WTC11 (cell line): Measurements from ENCODE around the gene PIK3R1.

Experiments used
- JUN ChIP-seq: sonication (generic); formaldehyde crosslinking; IDR thresholded peaks from 2 replicates; pipeline ENCODE4 v1.8.0; 2023; ENCODE audit warnings: mild to moderate bottlenecking, missing genetic modification reagents
- NR2C2 ChIP-seq: sonication (generic); formaldehyde crosslinking; IDR thresholded peaks from 2 replicates; pipeline ENCODE4 v1.8.0; 2022; ENCODE audit warnings: mild to moderate bottlenecking, missing genetic modification reagents
- TP53 ChIP-seq: sonication (generic); formaldehyde crosslinking; IDR thresholded peaks from 2 replicates; pipeline ENCODE4 v1.8.1; 2023; ENCODE audit warnings: mild to moderate bottlenecking, missing genetic modification reagents
- ZNF121 ChIP-seq: sonication (generic); formaldehyde crosslinking; IDR thresholded peaks from 2 replicates; pipeline ENCODE4 v1.8.0; 2023; ENCODE audit warnings: missing genetic modification reagents
- TF ChIP-seq, protein P1 (sequence below): fragments of 200-600 bp; IDR thresholded peaks from 2 replicates; pipeline ENCODE4 v1.8.0; 2022; ENCODE audit warnings: antibody characterized with exemption
- TF ChIP-seq, protein P2 (sequence below): sonication (generic); formaldehyde crosslinking; conservative IDR thresholded peaks from 2 replicates; pipeline ENCODE4 v1.8.1; 2022; ENCODE audit warnings: mild to moderate bottlenecking, missing genetic modification reagents
- TF ChIP-seq, protein P3 (sequence below): sonication (generic); formaldehyde crosslinking; IDR thresholded peaks from 2 replicates; pipeline ENCODE4 v1.8.1; 2022; ENCODE audit warnings: missing genetic modification reagents, borderline replicate concordance
- TF ChIP-seq, protein P4 (sequence below): sonication (generic); formaldehyde crosslinking; IDR thresholded peaks from 2 replicates; pipeline ENCODE4 v1.8.0; 2022; ENCODE audit warnings: mild to moderate bottlenecking, missing genetic modification reagents
- TF ChIP-seq, protein P5 (sequence below): sonication (generic); formaldehyde crosslinking; IDR thresholded peaks from 2 replicates; pipeline ENCODE4 v1.8.1; 2022; ENCODE audit warnings: mild to moderate bottlenecking, missing genetic modification reagents, moderate library complexity, borderline replicate concordance
- TF ChIP-seq, protein P6 (sequence below): sonication (generic); formaldehyde crosslinking; IDR thresholded peaks from 2 replicates; pipeline ENCODE4 v1.8.0; 2023; ENCODE audit warnings: missing genetic modification reagents, mild to moderate bottlenecking, borderline replicate concordance
- TF ChIP-seq, protein P7 (sequence below): fragments of 250-450 bp; sonication (Bioruptor Pico); IDR thresholded peaks from 2 replicates; pipeline ENCODE4 v2.1.2; 2022; ENCODE audit warnings: mild to moderate bottlenecking, moderate library complexity

DNA sequence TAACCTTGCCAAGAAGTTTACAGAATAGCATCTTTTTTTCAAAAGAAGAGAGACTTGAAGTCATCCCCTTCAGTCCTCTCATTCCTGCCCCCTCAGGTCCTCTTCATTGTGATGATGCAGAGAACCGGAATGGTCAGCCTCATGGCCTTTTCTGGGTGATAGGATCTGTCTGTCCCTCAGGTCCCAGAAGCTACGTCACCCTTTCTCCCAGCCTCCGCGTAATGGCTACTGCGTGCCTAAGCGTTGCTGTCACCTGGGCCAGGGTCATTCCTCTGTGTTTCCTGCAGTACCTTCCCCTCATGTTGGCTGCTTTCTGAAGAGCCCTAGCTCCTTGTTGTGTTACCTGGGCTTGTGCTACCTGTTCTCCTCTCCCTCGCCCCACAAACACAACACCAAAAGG, 4.7 kb downstream of the PIK3R1 start:
- no peak for TF ChIP-seq TP53
- no peak for TF ChIP-seq ZNF121
- TF ChIP-seq, protein P1, sequence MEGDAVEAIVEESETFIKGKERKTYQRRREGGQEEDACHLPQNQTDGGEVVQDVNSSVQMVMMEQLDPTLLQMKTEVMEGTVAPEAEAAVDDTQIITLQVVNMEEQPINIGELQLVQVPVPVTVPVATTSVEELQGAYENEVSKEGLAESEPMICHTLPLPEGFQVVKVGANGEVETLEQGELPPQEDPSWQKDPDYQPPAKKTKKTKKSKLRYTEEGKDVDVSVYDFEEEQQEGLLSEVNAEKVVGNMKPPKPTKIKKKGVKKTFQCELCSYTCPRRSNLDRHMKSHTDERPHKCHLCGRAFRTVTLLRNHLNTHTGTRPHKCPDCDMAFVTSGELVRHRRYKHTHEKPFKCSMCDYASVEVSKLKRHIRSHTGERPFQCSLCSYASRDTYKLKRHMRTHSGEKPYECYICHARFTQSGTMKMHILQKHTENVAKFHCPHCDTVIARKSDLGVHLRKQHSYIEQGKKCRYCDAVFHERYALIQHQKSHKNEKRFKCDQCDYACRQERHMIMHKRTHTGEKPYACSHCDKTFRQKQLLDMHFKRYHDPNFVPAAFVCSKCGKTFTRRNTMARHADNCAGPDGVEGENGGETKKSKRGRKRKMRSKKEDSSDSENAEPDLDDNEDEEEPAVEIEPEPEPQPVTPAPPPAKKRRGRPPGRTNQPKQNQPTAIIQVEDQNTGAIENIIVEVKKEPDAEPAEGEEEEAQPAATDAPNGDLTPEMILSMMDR, result no peak
- TF ChIP-seq, protein P2, sequence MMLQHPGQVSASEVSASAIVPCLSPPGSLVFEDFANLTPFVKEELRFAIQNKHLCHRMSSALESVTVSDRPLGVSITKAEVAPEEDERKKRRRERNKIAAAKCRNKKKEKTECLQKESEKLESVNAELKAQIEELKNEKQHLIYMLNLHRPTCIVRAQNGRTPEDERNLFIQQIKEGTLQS (CRISPR knock-in tag), result no peak
- TF ChIP-seq, protein P3, sequence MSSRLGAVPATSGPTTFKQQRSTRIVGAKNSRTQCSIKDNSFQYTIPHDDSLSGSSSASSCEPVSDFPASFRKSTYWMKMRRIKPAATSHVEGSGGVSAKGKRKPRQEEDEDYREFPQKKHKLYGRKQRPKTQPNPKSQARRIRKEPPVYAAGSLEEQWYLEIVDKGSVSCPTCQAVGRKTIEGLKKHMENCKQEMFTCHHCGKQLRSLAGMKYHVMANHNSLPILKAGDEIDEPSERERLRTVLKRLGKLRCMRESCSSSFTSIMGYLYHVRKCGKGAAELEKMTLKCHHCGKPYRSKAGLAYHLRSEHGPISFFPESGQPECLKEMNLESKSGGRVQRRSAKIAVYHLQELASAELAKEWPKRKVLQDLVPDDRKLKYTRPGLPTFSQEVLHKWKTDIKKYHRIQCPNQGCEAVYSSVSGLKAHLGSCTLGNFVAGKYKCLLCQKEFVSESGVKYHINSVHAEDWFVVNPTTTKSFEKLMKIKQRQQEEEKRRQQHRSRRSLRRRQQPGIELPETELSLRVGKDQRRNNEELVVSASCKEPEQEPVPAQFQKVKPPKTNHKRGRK (CRISPR knock-in tag), result no peak
- no peak for TF ChIP-seq JUN
- TF ChIP-seq NR2C2 (CRISPR knock-in tag), result no peak
- TF ChIP-seq, protein P4, sequence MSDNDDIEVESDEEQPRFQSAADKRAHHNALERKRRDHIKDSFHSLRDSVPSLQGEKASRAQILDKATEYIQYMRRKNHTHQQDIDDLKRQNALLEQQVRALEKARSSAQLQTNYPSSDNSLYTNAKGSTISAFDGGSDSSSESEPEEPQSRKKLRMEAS (CRISPR knock-in tag), result no peak
- TF ChIP-seq, protein P5, sequence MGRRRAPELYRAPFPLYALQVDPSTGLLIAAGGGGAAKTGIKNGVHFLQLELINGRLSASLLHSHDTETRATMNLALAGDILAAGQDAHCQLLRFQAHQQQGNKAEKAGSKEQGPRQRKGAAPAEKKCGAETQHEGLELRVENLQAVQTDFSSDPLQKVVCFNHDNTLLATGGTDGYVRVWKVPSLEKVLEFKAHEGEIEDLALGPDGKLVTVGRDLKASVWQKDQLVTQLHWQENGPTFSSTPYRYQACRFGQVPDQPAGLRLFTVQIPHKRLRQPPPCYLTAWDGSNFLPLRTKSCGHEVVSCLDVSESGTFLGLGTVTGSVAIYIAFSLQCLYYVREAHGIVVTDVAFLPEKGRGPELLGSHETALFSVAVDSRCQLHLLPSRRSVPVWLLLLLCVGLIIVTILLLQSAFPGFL (CRISPR knock-in tag), result no peak
- TF ChIP-seq, protein P6, sequence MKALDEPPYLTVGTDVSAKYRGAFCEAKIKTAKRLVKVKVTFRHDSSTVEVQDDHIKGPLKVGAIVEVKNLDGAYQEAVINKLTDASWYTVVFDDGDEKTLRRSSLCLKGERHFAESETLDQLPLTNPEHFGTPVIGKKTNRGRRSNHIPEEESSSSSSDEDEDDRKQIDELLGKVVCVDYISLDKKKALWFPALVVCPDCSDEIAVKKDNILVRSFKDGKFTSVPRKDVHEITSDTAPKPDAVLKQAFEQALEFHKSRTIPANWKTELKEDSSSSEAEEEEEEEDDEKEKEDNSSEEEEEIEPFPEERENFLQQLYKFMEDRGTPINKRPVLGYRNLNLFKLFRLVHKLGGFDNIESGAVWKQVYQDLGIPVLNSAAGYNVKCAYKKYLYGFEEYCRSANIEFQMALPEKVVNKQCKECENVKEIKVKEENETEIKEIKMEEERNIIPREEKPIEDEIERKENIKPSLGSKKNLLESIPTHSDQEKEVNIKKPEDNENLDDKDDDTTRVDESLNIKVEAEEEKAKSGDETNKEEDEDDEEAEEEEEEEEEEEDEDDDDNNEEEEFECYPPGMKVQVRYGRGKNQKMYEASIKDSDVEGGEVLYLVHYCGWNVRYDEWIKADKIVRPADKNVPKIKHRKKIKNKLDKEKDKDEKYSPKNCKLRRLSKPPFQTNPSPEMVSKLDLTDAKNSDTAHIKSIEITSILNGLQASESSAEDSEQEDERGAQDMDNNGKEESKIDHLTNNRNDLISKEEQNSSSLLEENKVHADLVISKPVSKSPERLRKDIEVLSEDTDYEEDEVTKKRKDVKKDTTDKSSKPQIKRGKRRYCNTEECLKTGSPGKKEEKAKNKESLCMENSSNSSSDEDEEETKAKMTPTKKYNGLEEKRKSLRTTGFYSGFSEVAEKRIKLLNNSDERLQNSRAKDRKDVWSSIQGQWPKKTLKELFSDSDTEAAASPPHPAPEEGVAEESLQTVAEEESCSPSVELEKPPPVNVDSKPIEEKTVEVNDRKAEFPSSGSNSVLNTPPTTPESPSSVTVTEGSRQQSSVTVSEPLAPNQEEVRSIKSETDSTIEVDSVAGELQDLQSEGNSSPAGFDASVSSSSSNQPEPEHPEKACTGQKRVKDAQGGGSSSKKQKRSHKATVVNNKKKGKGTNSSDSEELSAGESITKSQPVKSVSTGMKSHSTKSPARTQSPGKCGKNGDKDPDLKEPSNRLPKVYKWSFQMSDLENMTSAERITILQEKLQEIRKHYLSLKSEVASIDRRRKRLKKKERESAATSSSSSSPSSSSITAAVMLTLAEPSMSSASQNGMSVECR (CRISPR knock-in tag), result no peak
- TF ChIP-seq, protein P7, sequence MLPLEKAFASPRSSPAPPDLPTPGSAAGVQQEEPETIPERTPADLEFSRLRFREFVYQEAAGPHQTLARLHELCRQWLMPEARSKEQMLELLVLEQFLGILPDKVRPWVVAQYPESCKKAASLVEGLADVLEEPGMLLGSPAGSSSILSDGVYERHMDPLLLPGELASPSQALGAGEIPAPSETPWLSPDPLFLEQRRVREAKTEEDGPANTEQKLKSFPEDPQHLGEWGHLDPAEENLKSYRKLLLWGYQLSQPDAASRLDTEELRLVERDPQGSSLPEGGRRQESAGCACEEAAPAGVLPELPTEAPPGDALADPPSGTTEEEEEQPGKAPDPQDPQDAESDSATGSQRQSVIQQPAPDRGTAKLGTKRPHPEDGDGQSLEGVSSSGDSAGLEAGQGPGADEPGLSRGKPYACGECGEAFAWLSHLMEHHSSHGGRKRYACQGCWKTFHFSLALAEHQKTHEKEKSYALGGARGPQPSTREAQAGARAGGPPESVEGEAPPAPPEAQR, result no peak
